Neural cell (in vitro differentiated cells): ENCODE results near the gene TBC1D5.

Experiments
- CTCF ChIP-seq: fragments of 450-650 bp; IDR thresholded peaks from 2 replicates; pipeline ENCODE4 v1.5.1; 2014; ENCODE audit warnings: antibody characterized with exemption, mild to moderate bottlenecking, moderate library complexity; ENCODE audit not compliant: poor library complexity, severe bottlenecking
- EP300 ChIP-seq: fragments of 450-650 bp; conservative IDR thresholded peaks from 2 replicates; pipeline ENCODE4 v1.6.1; 2014; ENCODE audit warnings: antibody characterized with exemption, mild to moderate bottlenecking, moderate library complexity; ENCODE audit not compliant: poor library complexity, severe bottlenecking
- EZH2 ChIP-seq: fragments of 200-600, 300-800 bp; shearing (Covaris generic), sonication (generic); IDR thresholded peaks from 2 replicates; pipeline ENCODE4 v1.6.1; 2014; ENCODE audit warnings: antibody characterized with exemption, low read length, borderline replicate concordance, mild to moderate bottlenecking; ENCODE audit not compliant: insufficient read depth, poor library complexity, severe bottlenecking
- MXI1 ChIP-seq: fragments of 450-650 bp; conservative IDR thresholded peaks from 2 replicates; pipeline ENCODE4 v1.6.1; 2014; ENCODE audit warnings: antibody characterized with exemption, mild to moderate bottlenecking; ENCODE audit not compliant: poor library complexity, severe bottlenecking
- POLR2AphosphoS5 ChIP-seq: IDR thresholded peaks from 2 replicates; pipeline ENCODE4 v1.6.1; 2012
- RAD21 ChIP-seq: fragments of 450-650 bp; conservative IDR thresholded peaks from 2 replicates; pipeline ENCODE4 v1.6.1; 2014; ENCODE audit warnings: antibody characterized with exemption, mild to moderate bottlenecking, moderate library complexity
- SMC3 ChIP-seq: fragments of 450-650 bp; conservative IDR thresholded peaks from 2 replicates; pipeline ENCODE4 v1.6.1; 2014; ENCODE audit warnings: antibody characterized with exemption, mild to moderate bottlenecking, moderate library complexity; ENCODE audit not compliant: poor library complexity

- TF ChIP-seq EP300 (no peak), CTCF (no peak), EZH2 (no peak), RAD21 (no peak), MXI1 (no peak), POLR2AphosphoS5 (no peak), SMC3 (no peak)
Measured at GRCh38 chr3:17670749-17671148, 71.7 kb downstream of the TBC1D5 start.
